ENCODE measurements around the gene PSMB9. TPM values are rescaled to one million over a fixed set of nuclear protein-coding genes. Genes with fewer than 3 reads are reported as not detected.
A peak's percentile ranks its signal among the peaks of the same experiment; 100 is the strongest.
"Not testable (repeated sequence)": the region's sequence is repeated elsewhere in the genome, so short reads cannot be mapped to it uniquely, and the experiment has no call there.

PSMB9 gene
- total RNA-seq, 2 donors from 2014 or later: 26.3 to 72.2 TPM

DNA sequence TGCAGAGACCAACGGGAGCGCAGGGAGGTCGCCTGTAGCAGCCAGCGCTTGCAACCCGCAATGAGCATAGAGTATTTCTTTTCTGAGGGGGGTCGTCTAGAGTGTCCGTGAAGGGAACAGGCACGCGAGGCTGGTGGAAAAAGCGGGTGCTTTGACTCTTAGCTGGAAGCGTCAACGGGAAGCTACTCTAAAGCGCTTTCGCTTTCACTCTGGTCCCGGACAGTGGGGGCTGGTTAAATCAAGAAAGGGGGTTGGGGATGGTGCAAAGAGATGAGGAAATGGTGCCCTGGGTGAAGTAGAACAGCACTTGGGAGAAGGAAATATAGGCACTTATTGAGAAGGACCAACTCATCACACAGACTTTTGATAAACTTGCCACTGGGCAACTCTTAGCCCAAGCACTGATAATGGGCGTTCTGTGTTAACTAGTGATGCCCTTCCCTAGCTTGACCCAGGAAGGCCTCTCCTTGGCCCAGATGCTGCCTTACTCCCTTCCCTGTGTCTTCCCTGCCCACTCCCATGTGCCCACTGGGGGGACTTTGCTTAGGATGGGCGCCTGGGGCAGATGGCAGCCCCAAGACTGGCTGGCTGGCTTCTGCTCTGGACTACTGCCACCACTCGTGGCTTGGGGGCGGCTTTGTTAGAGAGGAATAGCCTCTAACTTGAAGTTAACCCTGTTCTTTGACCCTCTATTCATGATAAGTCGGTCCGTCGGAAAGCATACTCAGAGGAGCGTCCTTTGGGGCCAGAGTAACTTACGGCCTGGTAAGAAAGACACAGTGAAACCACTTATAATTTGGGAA is 585 bp downstream of the PSMB9 start:
- peak; percentile 64 to 75 for DNase-seq
- intact Hi-C loops (cut with DNase I, micrococcal nuclease): no loop called here
- ATAC-seq: peak; percentile 35

GRCh38 chr6:32855467-32856174 is 1.6 kb downstream of the PSMB9 start:
- DNase-seq (no peak), ATAC-seq (no peak)
- intact Hi-C loops (cut with DNase I, micrococcal nuclease): no loop called here

DNA sequence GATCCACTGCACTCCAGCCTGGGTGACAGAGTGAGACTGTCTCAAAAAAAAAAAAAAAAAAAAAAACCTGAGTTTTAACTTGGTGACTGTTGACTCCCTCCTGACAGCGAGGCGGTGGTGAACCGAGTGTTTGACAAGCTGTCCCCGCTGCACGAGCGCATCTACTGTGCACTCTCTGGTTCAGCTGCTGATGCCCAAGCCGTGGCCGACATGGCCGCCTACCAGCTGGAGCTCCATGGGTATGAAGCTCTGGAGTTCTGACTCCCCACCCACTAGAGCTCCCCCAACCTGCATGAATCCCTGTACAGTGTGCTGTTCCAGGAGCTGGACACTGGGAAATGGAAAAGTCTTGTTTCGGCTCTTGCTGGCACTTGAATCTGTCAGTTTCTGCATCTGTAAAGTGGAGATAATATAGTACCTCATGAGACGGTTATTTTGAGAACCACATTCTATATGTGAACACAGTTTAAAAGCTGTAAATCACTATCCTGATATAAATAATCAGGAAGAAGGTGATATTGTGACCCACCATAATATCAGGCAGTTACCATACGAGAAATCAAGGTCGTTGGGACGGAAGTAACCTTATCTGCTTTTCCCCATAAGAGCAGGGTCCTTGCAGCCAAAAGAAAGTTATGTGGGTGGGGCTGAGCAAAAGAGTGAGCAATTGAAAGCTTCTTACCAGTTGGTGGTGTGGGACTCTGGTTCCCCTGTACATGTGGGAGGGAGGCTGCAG is 3.3 kb downstream of the PSMB9 start:
- DNase-seq (no peak), ATAC-seq (no peak)
- intact Hi-C loops (cut with DNase I, micrococcal nuclease): no loop called here

GRCh38 chr6:32858194-32858593 is 4.2 kb downstream of the PSMB9 start:
- no peak for DNase-seq
- intact Hi-C loops (cut with DNase I, micrococcal nuclease): no loop called here
- no peak for ATAC-seq

- no peak for ATAC-seq
- intact Hi-C loops (cut with DNase I, micrococcal nuclease): no loop called here
Measured at GRCh38 chr6:32860674-32861073, 6.7 kb downstream of the PSMB9 start.

DNA sequence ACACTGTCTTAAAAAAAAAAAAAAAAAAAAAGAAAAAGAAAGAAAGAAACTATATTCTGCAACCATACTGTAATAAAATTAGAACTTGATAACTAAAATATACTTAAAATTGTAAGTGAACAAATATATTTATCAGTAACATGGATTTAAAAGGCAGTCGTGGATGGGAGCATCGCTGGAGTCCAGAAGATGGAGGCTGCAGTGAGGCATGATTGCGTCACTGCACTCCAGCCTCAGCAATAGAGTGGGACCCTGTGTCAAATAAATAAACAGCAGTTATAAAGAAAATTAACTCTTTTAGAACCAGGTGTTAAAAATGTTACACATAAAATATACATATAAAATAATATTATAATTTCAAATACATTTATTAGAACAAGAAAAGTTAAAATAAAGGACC is 8.7 kb downstream of the PSMB9 start:
- intact Hi-C loops (cut with DNase I, micrococcal nuclease): no loop called here
- no peak for DNase-seq
- no peak for ATAC-seq

More at GRCh38 chr6:32860674-32861073, 6.7 kb downstream of the PSMB9 start:
- no peak for DNase-seq

GRCh38 chr6:32865724-32866443 is 11.9 kb downstream of the PSMB9 start:
- intact Hi-C loops (cut with DNase I, micrococcal nuclease): loop anchor here in 1 of 2 donors (5.0 kb wide), 1 partner anchor 34 kb away; no protein-coding TSS in a partner anchor

DNA sequence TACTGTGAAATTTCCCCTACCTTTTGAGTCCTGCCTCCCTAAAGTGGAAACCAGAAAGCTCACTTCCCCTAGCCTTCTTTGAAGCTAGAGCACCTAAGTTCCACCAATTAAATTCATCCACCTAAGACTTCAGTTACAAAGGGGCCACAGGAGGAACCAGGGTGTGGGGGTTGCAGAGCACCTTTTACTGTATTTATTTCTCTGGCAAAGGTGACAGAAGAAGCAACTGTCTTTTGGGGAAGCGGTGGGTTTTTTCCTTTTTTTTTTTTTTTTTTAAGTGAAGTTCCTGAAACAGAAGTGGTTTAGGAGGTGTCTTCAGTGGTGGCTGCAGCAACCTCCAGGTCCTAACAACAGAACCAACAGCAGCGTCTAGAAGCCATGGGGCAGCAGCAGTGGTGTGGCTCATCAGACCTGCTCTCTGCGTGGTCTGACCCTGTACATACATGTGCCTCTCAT is 13.1 kb downstream of the PSMB9 start:
- intact Hi-C loops (cut with DNase I, micrococcal nuclease): loop anchor here in 1 of 2 donors (5.0 kb wide), 1 partner anchor 35 kb away; no protein-coding TSS in a partner anchor
- ATAC-seq (peak; percentile 42), DNase-seq (no peak)

More at GRCh38 chr6:32865724-32866443, 11.9 kb downstream of the PSMB9 start:
- ATAC-seq: no peak
- DNase-seq: no peak

- ATAC-seq: peak; percentile 44
- intact Hi-C loops (cut with DNase I, micrococcal nuclease): loop anchor here in 1 of 2 donors (5.0 kb wide), 1 partner anchor 35 kb away; no protein-coding TSS in a partner anchor
- no peak for DNase-seq
Measured at GRCh38 chr6:32867554-32868256, 13.7 kb downstream of the PSMB9 start.

- intact Hi-C loops (cut with DNase I, micrococcal nuclease): loop anchor here in 1 of 2 donors (5.0 kb wide), 1 partner anchor 36 kb away; no protein-coding TSS in a partner anchor
- DNase-seq (peak; percentile 52 to 92), ATAC-seq (peak; percentile 80)
Measured at GRCh38 chr6:32868257-32868788, 14.3 kb downstream of the PSMB9 start.

GRCh38 chr6:32873947-32874346 is 20.0 kb downstream of the PSMB9 start:
- DNase-seq; ATAC-seq; intact Hi-C loops (cut with DNase I, micrococcal nuclease): not testable (repeated sequence)

DNA sequence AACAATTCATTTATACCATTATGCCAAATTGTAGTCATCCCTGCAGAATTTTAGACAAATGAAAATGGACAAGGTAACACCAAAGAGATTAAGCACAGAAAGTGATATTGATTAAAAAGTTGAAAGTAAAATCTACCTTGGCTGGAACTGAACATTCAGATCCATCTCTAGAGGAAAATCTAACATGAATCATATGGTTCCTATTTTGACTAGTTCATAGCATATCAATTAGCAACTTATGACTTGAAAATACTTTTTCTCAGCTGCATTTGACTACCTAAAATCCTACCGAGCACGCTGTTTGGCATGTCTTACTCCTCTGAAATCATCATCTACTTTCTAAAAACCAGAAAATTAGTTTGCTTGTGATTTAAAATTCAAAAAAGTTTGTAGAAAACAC is 22.6 kb downstream of the PSMB9 start:
- intact Hi-C loops (cut with DNase I, micrococcal nuclease): no loop called here
- no peak for DNase-seq
- no peak for ATAC-seq

- ATAC-seq (no peak), DNase-seq (no peak)
- intact Hi-C loops (cut with DNase I, micrococcal nuclease): no loop called here
Measured at GRCh38 chr6:32879691-32880090, 25.7 kb downstream of the PSMB9 start.

DNA sequence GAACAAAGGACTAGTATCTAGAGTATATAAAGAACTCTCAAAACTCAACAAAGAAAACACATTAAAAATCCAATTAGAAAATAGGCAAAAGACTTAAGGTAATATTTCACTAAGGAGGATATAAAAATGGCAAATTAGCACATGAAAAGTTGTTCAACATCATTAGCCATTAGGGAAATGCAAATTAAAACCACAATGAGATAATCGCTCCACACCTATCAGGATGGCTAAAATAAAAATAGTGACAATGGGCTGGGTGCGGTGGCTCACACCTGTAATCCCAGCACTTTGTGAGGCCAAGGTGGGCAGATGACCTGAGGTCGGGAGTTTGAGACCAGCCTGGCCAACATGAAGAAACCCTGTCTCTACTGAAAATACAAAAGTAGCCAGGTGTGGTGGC is 27.0 kb downstream of the PSMB9 start:
- ATAC-seq; DNase-seq; intact Hi-C loops (cut with DNase I, micrococcal nuclease): not testable (repeated sequence)

GRCh38 chr6:32882879-32883250 is 28.9 kb downstream of the PSMB9 start:
- no peak for DNase-seq
- ATAC-seq: no peak
- intact Hi-C loops (cut with DNase I, micrococcal nuclease): no loop called here

DNA sequence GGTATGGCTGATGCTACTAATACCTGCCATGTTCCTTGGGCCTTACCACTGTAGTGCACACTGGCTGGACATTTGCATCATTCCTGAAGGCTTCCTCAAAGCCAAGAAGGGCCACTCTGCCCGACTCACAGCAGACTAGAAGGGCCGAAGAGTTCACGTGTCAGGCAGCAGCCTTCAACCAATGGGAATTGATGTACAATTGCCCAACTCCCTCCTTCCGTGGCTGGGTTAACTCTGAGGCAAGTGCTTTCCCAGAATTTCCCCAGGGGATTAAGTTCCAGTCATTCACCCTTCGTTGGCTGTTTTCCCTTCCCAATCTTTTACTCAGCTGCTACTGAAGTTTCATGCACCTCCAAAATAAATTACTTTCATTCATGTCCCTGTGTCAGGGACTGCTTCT is 29.8 kb downstream of the PSMB9 start:
- intact Hi-C loops (cut with DNase I, micrococcal nuclease): no loop called here
- DNase-seq: peak in 1 of 2 donors; percentile 29
- ATAC-seq: no peak

DNA sequence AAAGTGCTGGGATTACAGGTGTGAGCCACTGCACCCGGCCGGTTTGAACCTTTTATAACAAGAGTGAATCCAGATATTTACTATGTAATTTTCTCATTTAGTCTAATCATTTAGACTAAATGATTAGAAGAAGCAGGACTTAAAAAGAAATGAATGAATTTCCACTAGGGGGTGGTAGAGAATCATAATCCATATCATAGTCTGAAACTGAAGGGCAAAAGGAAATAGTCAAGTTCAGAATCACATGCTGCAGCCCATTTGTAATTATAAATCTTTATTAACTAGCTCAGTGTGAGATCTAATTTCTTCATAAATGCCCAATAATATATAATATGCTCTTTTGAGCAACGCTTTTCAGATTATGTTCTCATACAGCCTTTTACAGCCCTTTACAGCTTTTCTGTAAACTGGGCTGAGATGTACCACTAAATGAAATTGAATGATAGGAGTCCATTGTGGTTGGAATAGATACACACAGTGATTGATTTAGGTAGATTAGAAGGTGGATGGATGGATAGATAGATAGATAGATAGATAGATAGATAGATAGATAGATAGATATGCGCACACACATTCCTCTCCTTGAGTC is 31.8 kb downstream of the PSMB9 start:
- ATAC-seq (peak; percentile 74), DNase-seq (no peak)
- intact Hi-C loops (cut with DNase I, micrococcal nuclease): loop anchor here in 1 of 2 donors (5.0 kb wide), 2 partner anchors 47 to 97 kb away; no protein-coding TSS in a partner anchor
